Hepatocyte (in vitro differentiated cells): ENCODE data around the gene PHF11. TPM values are rescaled to one million over a fixed set of nuclear protein-coding genes. Genes with fewer than 3 reads are reported as not detected.

ENCODE experiments used
- DNase-seq: peaks from one replicate; pipeline ENCODE4 v3.0.0-alpha.2; 2016; ENCODE audit warnings: low spot score
- H2AFZ ChIP-seq: fragments of 200-600 bp; sonication (generic); 2 replicates; pipeline ENCODE4 v1.6.0; 2016; ENCODE audit warnings: antibody characterized with exemption, mild to moderate bottlenecking
- H3K27ac ChIP-seq: fragments of 200-600 bp; sonication (generic); 2 replicates; pipeline ENCODE4 v1.5.1; 2016; ENCODE audit warnings: mild to moderate bottlenecking
- H3K27me3 ChIP-seq: fragments of 200-600 bp; sonication (generic); 2 replicates; pipeline ENCODE4 v1.6.1; 2016
- H3K36me3 ChIP-seq: fragments of 200-600 bp; sonication (generic); replicated peaks from 2 replicates; pipeline ENCODE4 v1.5.1; 2016; ENCODE audit warnings: low read depth; ENCODE audit not compliant: insufficient read depth
- H3K4me1 ChIP-seq: fragments of 200-600 bp; sonication (generic); 2 replicates; pipeline ENCODE4 v1.5.1; 2016; ENCODE audit warnings: mild to moderate bottlenecking, moderate library complexity; ENCODE audit not compliant: insufficient read depth
- H3K4me2 ChIP-seq: fragments of 200-600 bp; sonication (generic); 2 replicates; pipeline ENCODE4 v1.6.0; 2016
- H3K4me3 ChIP-seq: fragments of 200-600 bp; sonication (generic); 2 replicates; pipeline ENCODE4 v1.5.1; 2016; ENCODE audit warnings: mild to moderate bottlenecking
- H3K79me2 ChIP-seq: fragments of 200-600 bp; sonication (generic); 2 replicates; pipeline ENCODE4 v1.6.0; 2017; ENCODE audit warnings: mild to moderate bottlenecking
- H3K9me2 ChIP-seq: fragments of 200-600 bp; sonication (generic); replicated peaks from 2 replicates; pipeline ENCODE4 v1.6.0; 2017; ENCODE audit warnings: mild to moderate bottlenecking; ENCODE audit not compliant: insufficient read depth
- H3K9me3 ChIP-seq: fragments of 200-600 bp; sonication (generic); 2 replicates; pipeline ENCODE4 v1.5.1; 2016; ENCODE audit warnings: low read depth, mild to moderate bottlenecking
- H4K20me1 ChIP-seq: fragments of 200-600 bp; sonication (generic); 2 replicates; pipeline ENCODE4 v1.6.0; 2016; ENCODE audit warnings: mild to moderate bottlenecking; ENCODE audit not compliant: insufficient read depth, poor library complexity, severe bottlenecking
- CTCF ChIP-seq: fragments of 200-600 bp; sonication (generic); IDR thresholded peaks from 2 replicates; pipeline ENCODE4 v1.5.1; 2016; ENCODE audit warnings: antibody characterized with exemption, mild to moderate bottlenecking; ENCODE audit not compliant: poor library complexity
- EZH2 ChIP-seq: fragments of 200-600 bp; sonication (generic); IDR thresholded peaks from 2 replicates; pipeline ENCODE4 v1.6.1; 2016; ENCODE audit warnings: antibody characterized with exemption, mild to moderate bottlenecking, borderline replicate concordance
- EZH2phosphoT487 ChIP-seq: fragments of 200-600 bp; sonication (generic); IDR thresholded peaks from one replicate; pipeline ENCODE4 v1.6.1; 2018; ENCODE audit warnings: antibody characterized with exemption, mild to moderate bottlenecking, low read depth, moderate library complexity; ENCODE audit not compliant: unreplicated experiment, severe bottlenecking
- WGBS: methylation state at CpG from one replicate; pipeline ENCODE4 v1.1.6; 2016; ENCODE audit warnings: low lambda C conversion rate; ENCODE audit errors: missing lambda C conversion rate; 5-methylcytosine and 5-hydroxymethylcytosine counted together
- polyA plus RNA-seq: library from polyadenylated mRNA; unstranded; fragments of >200 nt; fragmentation: Nextera tagmentation; extraction: Ambion mirVana; gene quantifications from 2 replicates; pipeline ENCODE4 v1.2.1, GENCODE V29; 2016
- total RNA-seq: library from RNA; depleted of rRNA; stranded (reverse); fragments of >200 nt; gene quantifications from 2 replicates; pipeline ENCODE4 v1.2.3, GENCODE V29; 2014

Gene PHF11
- total and polyA plus RNA-seq, 2 experiments from 2014 or later: 14.4 to 17.7 TPM

GRCh38 chr13:49545661-49546060 is 49.9 kb downstream of the PHF11 start:
- H3K27me3 ChIP-seq: no peaks in the 10 kb centered on the region
- H2AFZ ChIP-seq: no peak overlapping the region
- H3K27ac ChIP-seq: no peak overlapping the region
- H3K9me2 ChIP-seq: no peaks in the 10 kb centered on the region
- TF ChIP-seq CTCF (no peak), EZH2phosphoT487 (no peak), EZH2 (no peak)
- H3K4me2 ChIP-seq: no peak overlapping the region
- no peaks in the 10 kb centered on the region for H3K79me2 ChIP-seq
- no peaks in the 10 kb centered on the region for H3K36me3 ChIP-seq
- no peak overlapping the region for H3K4me3 ChIP-seq
- DNase-seq: no peak
- 36% methylated on average over 4 of the region's 4 CpGs for WGBS
- peaks cover 5% of the 10 kb centered on the region for H3K4me1 ChIP-seq
- H4K20me1 ChIP-seq: no peaks in the 10 kb centered on the region
- H3K9me3 ChIP-seq: no peaks in the 10 kb centered on the region

GRCh38 chr13:49546561-49546960 is 50.8 kb downstream of the PHF11 start:
- H3K36me3 ChIP-seq: no peaks in the 10 kb centered on the region
- 95% methylated on average over 9 of the region's 9 CpGs for WGBS

GRCh38 chr13:49549289-49549688 is 53.5 kb downstream of the PHF11 start:
- Histone ChIP-seq H4K20me1 (no peaks in the 10 kb centered on the region), H3K79me2 (no peaks in the 10 kb centered on the region), H3K4me1 (peaks cover 5% of the 10 kb centered on the region), H3K27me3 (no peaks in the 10 kb centered on the region), H3K4me2 (no peak overlapping the region), H3K9me2 (no peaks in the 10 kb centered on the region), H3K9me3 (no peaks in the 10 kb centered on the region), H3K27ac (no peak overlapping the region), H3K4me3 (no peak overlapping the region), H2AFZ (no peak overlapping the region), H3K36me3 (no peaks in the 10 kb centered on the region)
- DNase-seq: no peak
- TF ChIP-seq CTCF: no peak
- no peak for TF ChIP-seq EZH2phosphoT487
- TF ChIP-seq EZH2: no peak
- 92% methylated on average over 15 of the region's 15 CpGs for WGBS

More at GRCh38 chr13:49546561-49546960, 50.8 kb downstream of the PHF11 start:
- Histone ChIP-seq H3K27ac (no peak overlapping the region), H3K9me2 (no peaks in the 10 kb centered on the region), H3K4me2 (no peak overlapping the region), H4K20me1 (no peaks in the 10 kb centered on the region), H3K27me3 (no peaks in the 10 kb centered on the region), H2AFZ (no peak overlapping the region), H3K9me3 (no peaks in the 10 kb centered on the region), H3K79me2 (no peaks in the 10 kb centered on the region), H3K4me1 (peaks cover 5% of the 10 kb centered on the region), H3K4me3 (no peak overlapping the region)
- DNase-seq: no peak
- TF ChIP-seq EZH2 (no peak), EZH2phosphoT487 (no peak), CTCF (no peak)
